Stimulated activated CD8-positive, alpha-beta memory T cell treated with anti-CD3 and anti-CD28 coated beads, Interleukin-15, amount 100 ng/mL, for 4 hours (primary cell): ENCODE measurements around the gene HECW1.
"Not testable (repeated sequence)": the region's sequence is repeated elsewhere in the genome, so short reads cannot be mapped to it uniquely, and the experiment has no call there.

Experiments used
- DNase-seq, 2 donors: peaks; one replicate each; pipeline ENCODE4 v3.0.0-alpha.2; 2020; ENCODE audit warnings: low read depth in 2 of 2

HECW1 gene

GRCh38 chr7:43112941-43113621, 634 bp downstream of the HECW1 start:
- no peak for DNase-seq

GRCh38 chr7:43113622-43114457, 1.4 kb downstream of the HECW1 start:
- no peak for DNase-seq

GRCh38 chr7:43114458-43114780, 2.0 kb downstream of the HECW1 start:
- DNase-seq = no peak

- DNase-seq = no peak
These were observed 4.0 kb downstream of the HECW1 start for GRCh38 chr7:43116451-43116850.

DNA sequence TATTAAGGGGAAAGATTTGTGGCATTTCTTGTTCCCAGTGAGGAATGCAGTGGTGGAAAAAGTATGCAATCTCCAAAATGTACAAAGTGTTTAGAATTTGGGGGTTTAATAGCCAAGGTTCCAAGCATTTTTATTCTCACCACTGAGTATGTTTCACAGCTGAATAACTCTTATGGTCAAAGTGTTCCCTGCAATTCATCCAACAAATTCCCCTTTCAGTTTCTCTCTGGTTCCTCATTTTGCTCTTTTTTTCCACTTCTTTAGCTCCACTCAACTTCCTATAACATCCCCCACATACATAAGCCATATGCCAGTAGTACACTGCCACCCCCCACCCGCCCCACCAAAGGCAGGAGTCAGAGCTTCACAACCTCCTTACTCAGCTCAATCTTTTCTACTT, 4.6 kb downstream of the HECW1 start:
- DNase-seq = no peak

GRCh38 chr7:43117861-43118260, 5.4 kb downstream of the HECW1 start:
- no peak for DNase-seq

DNA sequence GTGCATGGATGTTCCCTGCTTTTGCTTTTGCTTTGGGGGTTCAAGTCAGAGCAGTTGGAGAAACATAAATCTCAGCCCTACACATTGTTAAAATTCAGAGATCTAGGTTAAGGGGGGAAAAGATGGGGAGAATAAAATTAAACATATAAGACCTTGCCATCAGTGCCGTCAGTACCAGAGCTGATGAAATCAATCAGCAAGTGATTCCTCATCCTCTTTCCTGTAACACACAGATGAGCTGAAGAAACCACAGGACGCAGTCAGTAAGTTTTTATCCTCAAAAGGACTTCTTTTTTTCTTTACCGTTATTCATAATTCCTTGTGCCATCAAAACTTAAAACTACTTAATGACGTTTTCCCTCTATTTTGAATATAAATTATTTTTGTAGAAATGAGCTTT, 5.9 kb downstream of the HECW1 start:
- DNase-seq = no peak

DNA sequence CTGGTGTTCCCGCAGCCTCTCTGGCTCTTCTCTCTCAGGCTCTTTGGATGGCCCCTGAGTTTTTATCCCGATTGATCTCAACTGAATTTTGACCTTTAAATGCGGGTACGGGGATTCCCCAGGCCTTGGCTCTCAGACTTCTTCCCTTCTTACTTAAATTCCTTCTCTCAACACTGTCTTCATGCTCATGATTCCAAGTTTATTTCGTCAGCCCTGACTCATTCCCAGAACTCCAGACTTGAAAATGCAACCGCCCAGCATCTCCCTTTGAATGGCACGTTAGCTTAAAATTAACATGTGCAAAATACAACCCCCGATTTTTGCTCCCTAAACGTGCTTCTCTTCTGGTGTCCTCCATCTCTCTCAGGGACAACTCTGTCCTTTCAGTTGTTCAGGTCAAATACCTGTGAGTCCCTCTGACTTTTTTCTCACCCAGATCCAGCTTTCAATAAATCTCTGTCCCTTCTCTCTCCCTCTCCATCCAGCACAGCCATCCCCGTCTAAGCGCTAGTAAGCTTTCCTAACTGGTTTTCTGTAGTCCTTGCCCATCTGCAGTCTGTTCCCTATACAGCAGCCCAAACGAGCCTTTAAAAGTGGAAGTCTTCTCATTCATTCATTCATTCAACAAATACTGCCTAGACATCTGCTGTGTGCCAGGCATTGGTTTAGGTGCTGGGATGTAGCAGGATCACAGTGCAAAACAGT, 7.1 kb downstream of the HECW1 start:
- no peak for DNase-seq

DNA sequence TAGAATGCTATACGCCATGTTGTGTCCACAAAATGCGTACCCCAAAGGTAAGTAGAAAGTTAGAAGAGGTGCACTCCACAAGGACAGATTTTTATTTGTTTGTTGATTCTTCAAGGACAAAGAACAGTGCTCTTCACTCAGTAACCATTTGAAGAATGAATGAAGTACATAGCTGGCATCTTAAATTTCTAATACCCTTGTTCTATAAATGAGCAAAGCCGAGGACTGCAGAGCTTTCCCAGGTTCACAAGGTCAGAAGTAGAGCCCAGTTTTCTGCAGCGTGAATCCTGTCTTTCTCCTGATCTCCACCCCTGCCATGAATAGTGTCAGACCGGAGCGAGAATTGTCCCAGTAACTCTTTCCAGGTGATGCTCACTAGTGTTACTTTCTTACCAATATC, 9.5 kb downstream of the HECW1 start:
- no peak for DNase-seq

DNA sequence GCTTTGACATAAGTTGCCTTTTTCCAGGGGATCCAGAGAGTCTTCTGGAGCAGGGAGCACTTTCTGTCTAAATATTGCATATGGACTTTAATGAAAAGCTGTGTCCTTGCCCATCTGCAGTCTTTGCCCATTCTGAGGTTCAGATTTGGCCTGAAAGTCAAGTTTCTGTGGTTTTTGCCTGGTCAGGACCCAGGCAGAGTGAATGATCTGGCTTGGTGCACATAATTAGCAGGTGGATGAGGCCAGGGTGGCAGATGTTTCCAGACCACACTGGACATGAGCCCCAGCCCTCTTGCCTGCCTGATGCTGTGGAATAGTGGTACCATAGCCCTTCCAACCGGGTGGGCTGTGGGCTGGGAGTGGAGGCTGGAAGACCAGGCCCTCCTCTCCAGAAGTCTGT, 11.0 kb downstream of the HECW1 start:
- no peak for DNase-seq

- no peak for DNase-seq
These were observed 11.9 kb downstream of the HECW1 start for GRCh38 chr7:43124388-43124787.

GRCh38 chr7:43130347-43130746, 17.9 kb downstream of the HECW1 start:
- DNase-seq = no peak

DNA sequence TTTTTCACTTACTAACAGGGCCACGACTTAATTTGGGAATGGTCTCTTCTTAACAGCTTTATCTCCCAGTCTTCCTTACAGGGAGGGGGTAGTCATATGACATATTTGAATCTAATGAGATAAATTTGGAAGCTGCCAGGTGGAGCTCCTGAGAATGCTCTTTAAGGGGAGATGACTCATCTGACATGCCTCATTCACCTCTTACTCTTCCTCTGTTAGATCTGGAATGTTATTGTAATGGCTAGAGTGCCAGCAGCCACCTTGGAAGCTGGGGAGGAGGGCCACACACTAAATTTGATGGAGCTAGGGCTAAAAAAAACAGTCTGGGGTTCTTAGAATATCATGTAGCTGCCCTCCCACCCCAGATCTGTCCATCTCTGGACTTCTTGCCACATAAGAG, 22.7 kb downstream of the HECW1 start:
- no peak for DNase-seq

- DNase-seq = no peak
These were observed 23.6 kb downstream of the HECW1 start for GRCh38 chr7:43136064-43136463.

DNA sequence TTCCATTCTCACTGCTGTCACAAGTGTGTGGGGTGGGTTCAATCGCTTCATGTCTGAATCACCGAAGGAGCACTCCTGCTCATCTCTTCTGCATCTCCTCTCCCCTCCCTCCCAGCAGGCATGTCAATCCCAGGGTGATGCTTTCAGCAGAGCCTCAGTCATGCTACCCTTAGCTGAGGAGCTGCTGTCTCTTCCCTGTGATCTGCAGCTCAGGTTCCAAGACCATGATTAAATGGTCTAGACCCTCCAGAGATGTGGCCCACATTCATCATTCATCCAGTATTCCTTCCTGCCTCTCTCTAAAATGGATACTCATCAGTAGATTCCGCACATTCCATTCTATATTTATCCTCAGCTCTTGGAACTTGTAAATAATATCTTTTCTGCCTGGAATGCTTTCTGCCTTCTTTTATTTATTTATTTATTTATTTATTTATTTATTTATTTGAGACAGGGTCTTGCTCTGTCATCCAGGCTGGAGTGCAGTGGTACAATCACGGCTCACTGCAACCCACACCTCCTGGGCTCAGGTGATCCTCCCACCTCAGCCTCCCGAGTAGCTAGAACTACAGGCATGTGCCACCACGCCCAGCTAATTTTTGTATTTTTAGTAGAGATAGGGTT, 24.8 kb downstream of the HECW1 start:
- DNase-seq = not testable (repeated sequence)

DNA sequence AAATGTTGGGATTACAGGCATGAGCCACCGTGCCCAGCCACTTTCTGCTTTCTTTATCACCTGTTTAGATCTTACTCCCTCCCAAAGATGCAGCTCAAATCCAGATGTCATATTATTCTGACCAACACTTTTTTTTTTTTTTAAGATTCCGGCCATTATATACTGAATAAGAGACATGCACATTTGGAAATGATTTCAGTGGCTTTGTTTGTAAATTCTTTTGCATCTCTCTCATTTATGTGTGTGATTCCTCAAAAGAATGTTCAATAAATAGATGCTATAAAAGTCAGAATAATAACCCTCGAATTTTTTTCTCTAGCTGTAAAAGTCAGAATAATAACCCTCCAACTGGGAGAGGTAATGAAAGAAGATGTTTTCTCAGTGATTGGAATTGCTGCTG, 25.4 kb downstream of the HECW1 start:
- no peak for DNase-seq

GRCh38 chr7:43138710-43139109, 26.3 kb downstream of the HECW1 start:
- no peak for DNase-seq

GRCh38 chr7:43139137-43139536, 26.7 kb downstream of the HECW1 start:
- no peak for DNase-seq

- DNase-seq = no peak
These were observed 27.7 kb downstream of the HECW1 start for GRCh38 chr7:43140186-43140585.

GRCh38 chr7:43141091-43141490, 28.6 kb downstream of the HECW1 start:
- DNase-seq = no peak

DNA sequence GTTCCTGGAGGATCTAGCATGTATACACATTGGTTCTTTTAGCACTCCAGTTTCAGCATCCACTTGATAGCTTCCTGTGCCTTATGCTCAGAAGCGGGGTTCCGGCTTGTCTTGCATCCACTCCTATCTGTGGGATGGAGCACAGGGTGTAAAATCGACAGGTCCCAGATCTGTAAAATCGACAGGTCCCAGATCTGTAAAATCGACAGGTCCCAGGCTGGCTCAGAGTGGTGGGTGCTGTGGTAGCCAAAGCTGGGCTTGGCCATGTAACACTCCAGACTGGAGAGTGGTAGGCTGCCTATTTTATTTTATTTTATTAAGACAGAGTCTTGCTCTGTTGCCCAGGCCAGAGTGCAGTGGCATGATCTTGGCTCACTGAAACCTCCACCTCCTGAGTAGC, 30.3 kb downstream of the HECW1 start:
- DNase-seq = no peak

- no peak for DNase-seq
These were observed 31.6 kb downstream of the HECW1 start for GRCh38 chr7:43143918-43144589.
